ENCODE measurements around the gene FAXDC2. TPM values are rescaled to one million over a fixed set of nuclear protein-coding genes. Genes with fewer than 3 reads are reported as not detected.

FAXDC2 gene
- total and polyA plus RNA-seq, 2 of the 13 experiments (the other 11 are each of a cell fraction or from before 2014, with no cell fraction given), result 4.7 to 58.8 TPM

DNA sequence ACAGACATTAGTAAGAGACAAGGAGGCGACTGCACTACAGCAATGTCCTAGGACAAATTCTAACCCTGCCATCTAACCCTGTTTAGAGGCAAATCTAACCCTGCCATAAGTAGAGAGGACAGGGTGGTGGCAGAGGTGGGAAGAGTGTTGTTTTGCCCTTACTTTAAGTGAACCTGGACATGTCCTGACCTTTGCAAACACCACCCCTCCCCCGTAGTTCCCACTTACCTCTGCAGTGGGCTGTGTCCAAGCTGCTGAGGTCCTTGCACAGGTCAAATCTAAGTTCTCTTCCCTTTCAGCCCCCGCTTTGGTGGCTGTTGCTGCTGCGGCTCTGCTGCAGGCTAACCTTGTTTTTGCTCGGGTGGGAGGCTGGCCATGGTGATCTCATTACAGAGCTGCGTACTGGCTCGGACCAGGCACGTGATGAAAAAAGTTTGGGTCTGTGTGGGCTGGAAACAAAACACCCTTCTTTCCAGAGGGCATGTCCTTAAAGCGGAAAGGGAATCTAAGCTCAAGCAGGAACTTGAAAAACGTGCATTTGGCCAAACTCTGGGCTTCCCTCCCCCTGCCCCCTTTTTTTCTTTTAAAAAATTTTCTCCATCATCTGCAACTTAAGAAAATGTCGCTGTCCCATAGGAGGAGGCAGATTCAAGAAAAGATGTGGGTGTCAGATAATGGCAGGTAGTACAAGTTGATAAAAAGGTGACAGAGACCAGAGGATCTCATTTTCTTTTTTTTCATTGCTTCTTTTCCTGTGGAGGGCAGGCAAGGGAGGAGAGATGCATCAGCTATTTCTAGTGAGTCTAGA, at the start of gene FAXDC2 (continued):
- 0 out of 2 replicates have a peak, but pooled peaks have one; percentile 23 for TF ChIP-seq ZNF136 (CRISPR knock-in tag; IDR thresholded peaks at IDR 0.05; ENCODE audit: low read depth)
- TF ChIP-seq ZNF101 (CRISPR knock-in tag; IDR thresholded peaks at IDR 0.05; ENCODE audit: borderline replicate concordance, low read depth), result no peak
- TF ChIP-seq ZNF780A (CRISPR knock-in tag; IDR thresholded peaks at IDR 0.05), result no peak
- no peak for TF ChIP-seq KLF12 (CRISPR knock-in tag; IDR thresholded peaks at IDR 0.05; ENCODE audit: borderline replicate concordance)
- TF ChIP-seq, protein P1, sequence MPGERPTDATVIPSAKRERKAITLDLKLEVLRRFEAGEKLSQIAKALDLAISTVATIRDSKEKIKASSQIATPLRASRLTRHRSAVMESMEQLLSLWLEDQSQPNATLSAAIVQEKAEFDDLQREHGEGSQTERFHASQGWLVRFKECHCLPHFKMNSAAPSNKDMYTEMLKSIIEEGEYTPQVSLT (CRISPR knock-in tag; IDR thresholded peaks at IDR 0.05; ENCODE audit: borderline replicate concordance, low read depth), result no peak
- TF ChIP-seq, protein P2, sequence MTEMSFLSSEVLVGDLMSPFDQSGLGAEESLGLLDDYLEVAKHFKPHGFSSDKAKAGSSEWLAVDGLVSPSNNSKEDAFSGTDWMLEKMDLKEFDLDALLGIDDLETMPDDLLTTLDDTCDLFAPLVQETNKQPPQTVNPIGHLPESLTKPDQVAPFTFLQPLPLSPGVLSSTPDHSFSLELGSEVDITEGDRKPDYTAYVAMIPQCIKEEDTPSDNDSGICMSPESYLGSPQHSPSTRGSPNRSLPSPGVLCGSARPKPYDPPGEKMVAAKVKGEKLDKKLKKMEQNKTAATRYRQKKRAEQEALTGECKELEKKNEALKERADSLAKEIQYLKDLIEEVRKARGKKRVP (CRISPR knock-in tag; IDR thresholded peaks at IDR 0.05), result no peak
- no peak for TF ChIP-seq FOXA1 (IDR thresholded peaks at IDR 0.05)
- no peak for TF ChIP-seq FOXA1 (CRISPR knock-in tag; IDR thresholded peaks at IDR 0.05)
- TF ChIP-seq THYN1 (CRISPR knock-in tag; IDR thresholded peaks at IDR 0.05; ENCODE audit: borderline replicate concordance, low read depth), result no peak
- TF ChIP-seq HCFC1 (IDR thresholded peaks at IDR 0.05; ENCODE audit: low read depth, low read length), result no peak
- TF ChIP-seq ZNF839 (CRISPR knock-in tag; IDR thresholded peaks at IDR 0.05; ENCODE audit: borderline replicate concordance), result no peak
- 0 out of 2 replicates have a peak, but pooled peaks have one; percentile 39 for TF ChIP-seq YEATS4 (CRISPR knock-in tag; IDR thresholded peaks at IDR 0.05; ENCODE audit: borderline replicate concordance)
- peak; percentile 71 for TF ChIP-seq SALL1 (CRISPR knock-in tag; IDR thresholded peaks at IDR 0.05)
- TF ChIP-seq THAP11 (CRISPR knock-in tag; IDR thresholded peaks at IDR 0.05), result no peak
- no peak for TF ChIP-seq AHR (CRISPR knock-in tag; IDR thresholded peaks at IDR 0.05)
- TF ChIP-seq ZC3H4 (CRISPR knock-in tag; IDR thresholded peaks at IDR 0.05; ENCODE audit: borderline replicate concordance), result no peak
- TF ChIP-seq ZNF614 (CRISPR knock-in tag; IDR thresholded peaks at IDR 0.05; ENCODE audit: borderline replicate concordance), result no peak
- TF ChIP-seq, protein P3, sequence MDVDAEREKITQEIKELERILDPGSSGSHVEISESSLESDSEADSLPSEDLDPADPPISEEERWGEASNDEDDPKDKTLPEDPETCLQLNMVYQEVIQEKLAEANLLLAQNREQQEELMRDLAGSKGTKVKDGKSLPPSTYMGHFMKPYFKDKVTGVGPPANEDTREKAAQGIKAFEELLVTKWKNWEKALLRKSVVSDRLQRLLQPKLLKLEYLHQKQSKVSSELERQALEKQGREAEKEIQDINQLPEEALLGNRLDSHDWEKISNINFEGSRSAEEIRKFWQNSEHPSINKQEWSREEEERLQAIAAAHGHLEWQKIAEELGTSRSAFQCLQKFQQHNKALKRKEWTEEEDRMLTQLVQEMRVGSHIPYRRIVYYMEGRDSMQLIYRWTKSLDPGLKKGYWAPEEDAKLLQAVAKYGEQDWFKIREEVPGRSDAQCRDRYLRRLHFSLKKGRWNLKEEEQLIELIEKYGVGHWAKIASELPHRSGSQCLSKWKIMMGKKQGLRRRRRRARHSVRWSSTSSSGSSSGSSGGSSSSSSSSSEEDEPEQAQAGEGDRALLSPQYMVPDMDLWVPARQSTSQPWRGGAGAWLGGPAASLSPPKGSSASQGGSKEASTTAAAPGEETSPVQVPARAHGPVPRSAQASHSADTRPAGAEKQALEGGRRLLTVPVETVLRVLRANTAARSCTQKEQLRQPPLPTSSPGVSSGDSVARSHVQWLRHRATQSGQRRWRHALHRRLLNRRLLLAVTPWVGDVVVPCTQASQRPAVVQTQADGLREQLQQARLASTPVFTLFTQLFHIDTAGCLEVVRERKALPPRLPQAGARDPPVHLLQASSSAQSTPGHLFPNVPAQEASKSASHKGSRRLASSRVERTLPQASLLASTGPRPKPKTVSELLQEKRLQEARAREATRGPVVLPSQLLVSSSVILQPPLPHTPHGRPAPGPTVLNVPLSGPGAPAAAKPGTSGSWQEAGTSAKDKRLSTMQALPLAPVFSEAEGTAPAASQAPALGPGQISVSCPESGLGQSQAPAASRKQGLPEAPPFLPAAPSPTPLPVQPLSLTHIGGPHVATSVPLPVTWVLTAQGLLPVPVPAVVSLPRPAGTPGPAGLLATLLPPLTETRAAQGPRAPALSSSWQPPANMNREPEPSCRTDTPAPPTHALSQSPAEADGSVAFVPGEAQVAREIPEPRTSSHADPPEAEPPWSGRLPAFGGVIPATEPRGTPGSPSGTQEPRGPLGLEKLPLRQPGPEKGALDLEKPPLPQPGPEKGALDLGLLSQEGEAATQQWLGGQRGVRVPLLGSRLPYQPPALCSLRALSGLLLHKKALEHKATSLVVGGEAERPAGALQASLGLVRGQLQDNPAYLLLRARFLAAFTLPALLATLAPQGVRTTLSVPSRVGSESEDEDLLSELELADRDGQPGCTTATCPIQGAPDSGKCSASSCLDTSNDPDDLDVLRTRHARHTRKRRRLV (CRISPR knock-in tag; IDR thresholded peaks at IDR 0.05), result 0 out of 2 replicates have a peak, but pooled peaks have one; percentile 43
- TF ChIP-seq, protein P4, sequence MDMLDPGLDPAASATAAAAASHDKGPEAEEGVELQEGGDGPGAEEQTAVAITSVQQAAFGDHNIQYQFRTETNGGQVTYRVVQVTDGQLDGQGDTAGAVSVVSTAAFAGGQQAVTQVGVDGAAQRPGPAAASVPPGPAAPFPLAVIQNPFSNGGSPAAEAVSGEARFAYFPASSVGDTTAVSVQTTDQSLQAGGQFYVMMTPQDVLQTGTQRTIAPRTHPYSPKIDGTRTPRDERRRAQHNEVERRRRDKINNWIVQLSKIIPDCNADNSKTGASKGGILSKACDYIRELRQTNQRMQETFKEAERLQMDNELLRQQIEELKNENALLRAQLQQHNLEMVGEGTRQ (IDR thresholded peaks at IDR 0.05; ENCODE audit: low read depth, low read length), result peak; percentile 75; the same call in 1 of the 2 replicates
- TF ChIP-seq, protein P4 (CRISPR knock-in tag; IDR thresholded peaks at IDR 0.05; ENCODE audit: borderline replicate concordance), result peak; percentile 91; the same call in 1 of the 2 replicates

All from HepG2 (cell line).